Retinal pigment epithelial cell (primary cell): Measurements from ENCODE around the gene GAREM1.

Experiments used
- DNase-seq: peaks from one replicate; pipeline ENCODE4 v3.0.0-alpha.2; 2010; ENCODE audit warnings: low read depth
- H3K4me3 ChIP-seq: 2 replicates; pipeline ENCODE4 v1.5.1; 2011; ENCODE audit warnings: mild to moderate bottlenecking, low read length, control low read depth, moderate library complexity
- CTCF ChIP-seq: conservative IDR thresholded peaks from 2 replicates; pipeline ENCODE4 v1.5.1; 2011; ENCODE audit warnings: low read depth, low read length, control low read depth, inconsistent platforms

GAREM1 gene

GRCh38 chr18:32438173-32438572 is 32.5 kb downstream of the GAREM1 start:
- DNase-seq, result no peak
- TF ChIP-seq CTCF, result no peak
- no peak overlapping the region for H3K4me3 ChIP-seq

- TF ChIP-seq CTCF, result no peak
- H3K4me3 ChIP-seq, result no peak overlapping the region
- DNase-seq, result no peak
Measured at GRCh38 chr18:32437100-32437834, 33.4 kb downstream of the GAREM1 start.

GRCh38 chr18:32435631-32436500 is 34.8 kb downstream of the GAREM1 start:
- TF ChIP-seq CTCF, result no peak
- DNase-seq, result peak; percentile 75
- no peak overlapping the region for H3K4me3 ChIP-seq

- TF ChIP-seq CTCF, result no peak
- DNase-seq, result no peak
- H3K4me3 ChIP-seq, result no peak overlapping the region
Measured at GRCh38 chr18:32431753-32432152, 38.9 kb downstream of the GAREM1 start.

- no peak overlapping the region for H3K4me3 ChIP-seq
- DNase-seq, result no peak
- no peak for TF ChIP-seq CTCF
Measured at GRCh38 chr18:32429402-32429801, 41.3 kb downstream of the GAREM1 start.

- no peak for DNase-seq
- H3K4me3 ChIP-seq, result no peak overlapping the region
- TF ChIP-seq CTCF, result no peak
Measured at GRCh38 chr18:32427084-32427900, 43.4 kb downstream of the GAREM1 start.
